GM04504 (cell line): Measurements from ENCODE around the gene POU3F1.

Experiments
- DNase-seq: peaks from one replicate; pipeline ENCODE4 v3.0.0-alpha.2; 2012; ENCODE audit warnings: low read depth

Gene POU3F1

GRCh38 chr1:38046333-38046883, at the start of gene POU3F1:
Gene POU3F1 (minus strand): TSS chr1:38046793. CDS start chr1:38046743, 50 bp downstream.
- no peak for DNase-seq

- DNase-seq = no peak
Measured at GRCh38 chr1:38095454-38095931, 48.9 kb upstream of the POU3F1 start.

GRCh38 chr1:38094711-38095290, 48.2 kb upstream of the POU3F1 start:
- no peak for DNase-seq

DNA sequence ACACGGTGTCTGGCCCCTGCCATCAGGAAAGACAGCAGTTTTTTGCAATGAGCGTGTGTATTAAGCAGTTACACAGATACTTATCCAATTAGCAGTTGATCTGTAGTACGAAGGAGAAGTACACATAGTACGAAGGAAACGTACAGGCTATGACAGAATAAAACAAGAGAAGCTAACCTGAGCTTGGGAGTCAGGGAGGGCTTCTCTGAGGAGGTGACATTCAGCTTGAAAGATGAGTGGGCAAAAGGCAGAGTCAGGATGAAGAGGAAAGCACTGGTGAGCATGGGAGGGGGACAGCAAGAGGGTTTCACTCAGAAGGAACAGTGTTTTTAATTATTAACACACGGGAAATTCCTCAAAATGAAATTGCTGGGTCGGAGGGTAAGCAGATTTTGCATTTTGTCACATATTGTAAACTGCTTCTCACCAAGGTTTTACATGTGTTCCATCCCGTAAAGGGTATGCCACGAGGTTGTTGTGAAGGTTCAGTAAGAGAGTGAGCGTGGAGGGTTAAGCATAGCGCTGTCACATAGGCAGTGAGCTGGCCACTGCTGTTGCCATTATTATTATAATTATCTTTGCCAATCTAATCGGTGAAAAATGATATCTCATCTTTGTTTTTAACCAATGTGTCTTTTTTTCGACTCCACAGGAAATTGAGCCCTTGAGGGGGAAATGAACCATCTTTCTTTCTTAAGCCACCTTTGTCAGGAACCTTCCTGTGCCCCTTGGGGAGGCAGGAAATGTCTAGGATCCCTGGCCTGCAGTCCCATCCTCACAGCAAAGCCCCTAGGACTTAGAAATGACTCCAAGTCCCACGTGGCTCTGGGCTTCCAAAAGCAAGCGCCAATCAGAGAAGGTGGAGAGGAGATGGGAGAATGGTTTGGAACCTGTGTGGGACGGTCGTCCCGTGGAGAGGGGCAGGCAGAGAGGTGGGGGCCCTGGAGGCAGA, 47.3 kb upstream of the POU3F1 start:
- no peak for DNase-seq

- no peak for DNase-seq
Measured at GRCh38 chr1:38092256-38092655, 45.7 kb upstream of the POU3F1 start.

GRCh38 chr1:38090796-38091195, 44.2 kb upstream of the POU3F1 start:
- DNase-seq = no peak

GRCh38 chr1:38089712-38090360, 43.2 kb upstream of the POU3F1 start:
- DNase-seq = no peak

DNA sequence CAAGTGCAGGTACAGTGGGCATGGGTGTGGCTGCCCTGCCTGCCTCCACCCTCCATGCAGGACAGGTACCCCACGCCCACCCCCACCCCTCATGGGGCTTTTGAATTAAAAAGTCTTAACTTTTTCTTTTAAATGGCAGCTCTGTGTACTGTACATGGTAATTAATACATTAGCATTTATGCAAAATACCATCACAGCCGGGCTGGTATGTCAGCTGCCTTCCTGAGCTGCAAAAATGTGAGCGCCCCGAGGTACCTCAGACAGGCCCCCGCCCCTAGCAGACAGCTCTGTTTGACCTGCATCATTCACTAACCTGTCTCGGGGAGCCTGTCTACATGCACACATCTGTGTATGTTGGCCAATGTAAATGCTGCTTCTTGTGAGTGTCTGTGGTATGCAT, 42.2 kb upstream of the POU3F1 start:
- no peak for DNase-seq

- DNase-seq = no peak
Measured at GRCh38 chr1:38088366-38088765, 41.8 kb upstream of the POU3F1 start.

DNA sequence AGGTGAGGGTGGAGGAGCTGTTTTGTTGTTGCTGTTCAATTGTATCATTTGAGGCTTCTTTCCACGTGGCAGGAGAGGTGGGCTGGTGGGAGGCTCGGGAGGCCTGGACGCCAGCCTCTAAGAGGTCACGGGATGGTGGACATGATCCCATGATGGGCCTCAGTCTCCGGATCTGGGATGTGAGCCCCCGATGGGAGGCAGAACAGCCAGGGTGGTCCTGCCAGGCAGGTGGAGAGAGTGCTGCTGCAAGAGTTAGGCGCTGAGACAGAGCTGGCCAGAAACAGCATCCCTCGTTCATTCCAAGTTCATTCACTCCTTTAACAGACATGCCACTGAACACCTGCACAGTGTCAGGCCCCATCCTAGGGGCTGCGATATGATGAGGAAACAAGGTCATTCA, 41.1 kb upstream of the POU3F1 start:
- DNase-seq = no peak

GRCh38 chr1:38085666-38086330, 39.2 kb upstream of the POU3F1 start:
- DNase-seq = no peak

- no peak for DNase-seq
Measured at GRCh38 chr1:38084700-38085099, 38.1 kb upstream of the POU3F1 start.

- DNase-seq = no peak
Measured at GRCh38 chr1:38084113-38084512, 37.5 kb upstream of the POU3F1 start.

- no peak for DNase-seq
Measured at GRCh38 chr1:38083541-38083940, 36.9 kb upstream of the POU3F1 start.

DNA sequence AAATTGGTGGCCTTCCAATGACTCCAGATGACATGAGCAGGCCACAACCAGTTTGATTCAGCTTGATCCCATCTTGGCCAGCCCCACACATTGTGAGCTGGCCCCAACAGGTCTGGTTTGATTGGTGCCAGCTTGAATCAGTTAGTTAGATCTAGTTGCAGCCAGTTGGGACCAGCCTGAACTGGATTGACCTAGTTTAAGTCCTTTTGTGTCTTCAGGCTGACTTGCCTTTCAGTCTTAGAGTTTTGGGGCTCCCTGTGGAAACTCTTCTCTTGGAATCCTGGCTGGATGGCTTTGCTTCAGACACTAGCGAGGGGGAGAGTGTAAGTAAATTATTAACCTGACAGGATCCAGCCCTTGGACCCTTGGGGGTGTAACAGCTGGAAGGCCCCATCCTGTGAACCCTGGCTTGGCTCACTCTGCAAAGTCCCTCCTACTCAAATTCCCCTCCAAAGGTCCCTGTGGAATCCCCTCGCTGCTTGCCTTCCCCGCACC, 36.2 kb upstream of the POU3F1 start:
- DNase-seq = no peak

GRCh38 chr1:38079019-38079418, 32.4 kb upstream of the POU3F1 start:
- DNase-seq = no peak

- DNase-seq = no peak
Measured at GRCh38 chr1:38077523-38078147, 31.0 kb upstream of the POU3F1 start.

DNA sequence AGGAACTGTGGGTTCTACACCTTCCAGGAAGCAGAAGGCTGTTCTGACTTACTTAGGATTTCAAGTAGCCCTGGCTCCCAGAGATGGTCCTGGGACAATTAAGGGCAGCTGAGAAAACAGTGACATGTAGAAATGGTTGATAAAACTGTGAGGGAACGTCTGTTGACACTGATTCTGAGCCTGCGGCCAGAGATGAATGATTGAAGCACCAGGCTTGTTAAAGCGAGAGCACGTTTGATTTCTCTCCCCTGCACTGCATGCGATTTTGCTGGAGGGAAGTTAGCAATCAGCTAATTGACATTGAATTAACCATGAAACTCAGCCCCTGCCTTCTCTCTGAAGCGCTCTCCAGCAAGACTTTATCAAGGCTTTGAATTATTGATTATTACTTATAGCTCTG, 29.9 kb upstream of the POU3F1 start:
- DNase-seq = no peak

- no peak for DNase-seq
Measured at GRCh38 chr1:38076038-38076437, 29.4 kb upstream of the POU3F1 start.

DNA sequence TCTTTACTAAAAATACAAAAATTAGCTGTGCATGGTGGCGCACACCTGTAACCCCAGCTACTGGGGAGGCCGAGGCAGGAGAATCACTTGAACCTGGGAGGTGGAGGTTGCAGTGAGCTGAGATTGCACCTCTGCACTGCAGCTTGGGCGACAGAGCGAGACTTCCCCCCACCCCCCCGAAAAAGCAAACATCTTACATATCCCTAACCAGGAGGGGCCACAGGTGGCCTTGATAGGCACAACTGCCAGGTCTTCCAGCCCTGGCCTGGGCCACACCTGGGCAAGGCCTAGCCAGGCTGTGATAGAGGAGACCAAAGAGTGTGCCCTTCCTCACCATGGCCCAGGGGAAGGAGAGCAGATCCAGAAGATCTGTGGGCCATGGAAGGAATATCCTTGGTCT, 28.6 kb upstream of the POU3F1 start:
- DNase-seq = no peak

GRCh38 chr1:38074302-38074677, 27.7 kb upstream of the POU3F1 start:
- DNase-seq = no peak
